Glomerular visceral epithelial cell (primary cell): ENCODE results near the gene DUSP1.

Source experiments
- DNase-seq: peaks from one replicate; pipeline ENCODE4 v3.0.0-alpha.2; 2016; ENCODE audit errors: extremely low spot score

DUSP1 gene

GRCh38 chr5:172724242-172725183 is 46.5 kb downstream of the DUSP1 start:
- no peak for DNase-seq

DNA sequence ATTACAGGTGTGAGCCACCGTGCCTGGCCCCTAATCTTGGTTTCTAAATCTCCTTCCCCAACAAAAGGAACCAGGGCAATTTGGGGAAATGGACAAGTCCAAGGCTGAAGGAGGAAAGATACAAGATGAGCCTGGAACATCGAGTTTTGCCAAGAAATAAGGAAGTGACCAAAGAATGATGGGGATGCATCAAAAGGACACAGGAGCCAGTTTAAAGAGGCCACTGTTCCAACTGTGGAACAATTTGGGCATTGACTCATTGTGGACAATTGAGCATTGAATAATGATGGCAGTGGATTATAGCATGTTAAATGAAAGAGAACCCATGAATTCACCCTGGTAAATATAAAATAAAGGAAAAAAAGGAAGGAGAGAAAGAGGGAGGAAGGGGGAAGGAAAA is 47.5 kb downstream of the DUSP1 start:
- DNase-seq = no peak

GRCh38 chr5:172722327-172722815 is 48.6 kb downstream of the DUSP1 start:
- no peak for DNase-seq

- DNase-seq = no peak
Measured at GRCh38 chr5:172721455-172722326, 49.3 kb downstream of the DUSP1 start.

- DNase-seq = no peak
Measured at GRCh38 chr5:172720655-172721054, 50.3 kb downstream of the DUSP1 start.

- DNase-seq = no peak
Measured at GRCh38 chr5:172719211-172719610, 51.8 kb downstream of the DUSP1 start.

DNA sequence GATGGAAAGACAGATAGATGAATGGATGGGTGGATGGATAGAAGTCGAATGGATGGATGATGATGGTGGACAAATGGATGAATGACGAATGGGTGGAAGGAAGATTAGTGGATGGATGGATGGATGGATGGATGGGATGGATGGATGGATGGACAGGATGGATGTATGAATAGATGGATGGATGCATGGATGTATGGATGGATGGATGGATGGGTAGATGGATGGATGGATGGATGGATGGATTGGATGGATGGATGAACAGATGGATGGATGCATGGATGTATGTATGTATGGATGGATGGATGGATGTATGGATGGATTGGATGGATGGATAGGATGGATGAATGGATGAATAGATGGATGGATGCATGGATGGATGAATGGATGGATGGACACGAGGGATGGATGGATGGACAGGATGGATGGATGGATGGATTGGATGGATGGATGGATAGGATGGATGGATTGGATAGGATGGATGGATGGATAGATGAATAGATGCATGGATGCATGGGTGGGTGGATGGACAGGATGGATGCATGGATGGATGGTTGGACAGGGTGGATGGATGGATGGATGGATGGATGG is 52.4 kb downstream of the DUSP1 start:
- DNase-seq = no peak
